HG03097 (cell line): ENCODE data around the gene RERG.
A peak's percentile ranks its signal among the peaks of the same experiment; 100 is the strongest.

Experiments used
- ATAC-seq: cut with Tn5 transposase; IDR thresholded peaks from one replicate; pipeline ENCODE4 v1.9.1; 2021; ENCODE audit not compliant: unreplicated experiment, low FRiP score

RERG gene, protein sequence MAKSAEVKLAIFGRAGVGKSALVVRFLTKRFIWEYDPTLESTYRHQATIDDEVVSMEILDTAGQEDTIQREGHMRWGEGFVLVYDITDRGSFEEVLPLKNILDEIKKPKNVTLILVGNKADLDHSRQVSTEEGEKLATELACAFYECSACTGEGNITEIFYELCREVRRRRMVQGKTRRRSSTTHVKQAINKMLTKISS

DNA sequence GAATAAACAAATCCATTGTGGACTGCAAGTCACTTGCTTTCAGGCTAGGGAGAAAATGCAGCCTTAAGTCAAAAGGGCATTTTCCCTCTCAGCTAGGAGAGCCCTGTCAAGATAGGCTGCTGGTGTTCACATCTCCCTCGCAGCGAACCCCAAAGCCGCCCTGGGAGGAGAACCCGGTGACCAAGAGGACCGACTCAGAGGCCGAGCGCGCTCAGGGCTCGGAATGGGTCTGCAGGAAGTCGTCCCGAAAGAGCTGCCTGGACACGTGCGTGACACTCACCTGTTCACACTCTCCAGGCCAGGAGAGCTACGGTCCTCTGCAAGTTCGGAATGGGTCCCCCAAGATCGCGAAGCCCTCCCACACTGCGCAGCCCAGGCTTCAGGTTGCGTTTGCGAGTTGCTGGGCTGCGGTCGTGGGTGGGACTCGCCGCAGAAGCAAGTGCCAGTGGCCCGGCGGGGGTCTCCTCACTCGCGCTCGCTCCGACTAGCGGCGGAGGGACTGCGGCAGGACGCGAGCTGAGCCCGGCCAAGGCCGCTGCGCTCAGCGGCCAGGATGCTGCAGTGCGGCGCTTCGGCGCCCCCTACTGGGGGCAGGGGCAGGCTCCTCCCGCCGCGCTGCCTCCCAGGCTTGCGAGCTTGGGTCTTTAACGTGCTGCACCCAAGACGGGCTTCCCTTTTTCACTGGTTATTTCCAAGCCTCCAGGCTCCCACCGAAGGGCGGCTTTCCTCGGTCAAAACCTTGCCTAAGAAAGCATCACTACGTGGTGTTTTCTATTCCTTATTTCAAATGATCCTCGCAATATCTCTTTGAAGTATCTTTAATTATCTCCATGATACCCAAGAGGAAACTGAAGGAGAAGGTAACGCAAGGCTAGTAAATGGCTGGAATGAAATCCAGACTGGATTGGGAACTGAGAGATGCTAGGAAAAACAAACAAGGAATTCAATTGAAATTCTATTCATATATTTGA, at the start of gene RERG:
Gene RERG, minus strand, starts transcription at position 503 of the 971 bp plus-strand sequence. CDS start 3,928 bp downstream, outside the sequence.
- ATAC-seq: peak; percentile 87

DNA sequence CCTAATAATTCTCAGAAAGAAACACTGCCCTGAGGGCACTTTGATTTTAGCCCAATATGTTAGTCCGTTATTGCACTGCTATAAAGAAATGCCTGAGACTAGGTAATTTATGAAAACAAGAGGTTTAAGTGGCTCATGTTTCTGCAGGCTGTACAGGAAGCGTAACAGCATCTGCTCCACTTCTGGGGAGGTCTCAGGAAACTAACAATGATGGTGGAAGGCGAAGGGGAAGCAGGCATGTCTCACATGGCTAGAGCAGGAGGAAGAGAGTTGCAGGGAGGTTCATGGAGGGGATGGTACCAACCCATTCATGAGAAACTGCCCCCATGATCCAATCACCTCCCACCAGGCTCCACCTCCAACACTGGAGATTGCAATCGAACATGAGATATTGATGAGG, 49.4 kb upstream of the RERG start:
- ATAC-seq: no peak

DNA sequence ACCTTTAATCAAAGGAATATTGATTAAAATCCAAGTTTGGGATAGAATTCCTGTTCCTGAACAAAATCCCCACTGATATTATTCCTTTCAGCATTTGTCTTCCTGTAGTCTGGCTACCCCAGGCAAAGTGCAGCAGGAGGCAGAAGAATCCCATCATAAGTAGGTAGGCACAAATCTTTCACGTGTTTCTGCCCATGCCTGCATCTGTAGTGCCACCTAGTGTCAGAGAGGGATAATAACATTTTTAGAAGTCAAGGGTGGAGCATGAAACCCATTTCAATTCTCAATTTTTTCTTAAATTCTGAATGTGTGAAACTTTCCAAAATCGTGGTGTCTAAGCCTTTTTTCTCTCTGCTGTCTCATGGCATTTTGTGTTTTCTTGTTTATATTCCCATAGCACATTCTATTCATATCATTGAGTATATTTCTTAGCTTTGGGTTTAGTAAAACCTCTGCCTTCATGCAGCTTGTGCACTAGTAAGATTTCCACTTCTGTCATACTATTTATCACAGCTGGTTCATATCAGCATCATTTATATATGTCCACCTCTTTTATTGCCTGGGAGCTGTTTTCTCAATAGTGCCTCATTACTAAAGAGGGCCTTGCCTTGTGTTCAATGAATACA, 47.8 kb upstream of the RERG start:
- peak; percentile 58 for ATAC-seq

DNA sequence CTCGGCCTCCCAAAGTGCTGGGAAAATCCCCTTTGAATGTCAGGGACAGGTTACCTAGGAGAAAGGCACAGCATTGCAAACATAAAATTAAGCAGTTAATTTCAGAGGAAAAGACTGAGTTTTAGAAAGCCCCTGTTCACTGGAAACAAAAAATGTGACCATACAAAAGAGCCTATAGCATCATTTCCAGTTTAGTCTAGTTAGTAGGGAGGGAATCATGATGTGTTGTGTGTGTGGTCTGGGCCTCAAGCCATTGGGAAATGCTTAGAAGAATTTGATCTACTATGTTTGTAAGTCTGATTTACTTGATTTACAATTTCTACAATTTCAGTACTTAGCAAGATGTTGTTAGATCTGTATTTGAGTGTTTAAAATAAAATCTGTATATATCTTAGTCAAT, 47.1 kb upstream of the RERG start:
- no peak for ATAC-seq

- no peak for ATAC-seq
Measured at GRCh38 chr12:15265875-15266274, 44.7 kb upstream of the RERG start.

GRCh38 chr12:15256761-15257160, 35.5 kb upstream of the RERG start:
- no peak for ATAC-seq

- ATAC-seq: no peak
Measured at GRCh38 chr12:15253990-15254389, 32.8 kb upstream of the RERG start.

- no peak for ATAC-seq
Measured at GRCh38 chr12:15244926-15245325, 23.7 kb upstream of the RERG start.

- no peak for ATAC-seq
Measured at GRCh38 chr12:15244341-15244740, 23.1 kb upstream of the RERG start.

GRCh38 chr12:15243102-15243501, 21.9 kb upstream of the RERG start:
- ATAC-seq: no peak

DNA sequence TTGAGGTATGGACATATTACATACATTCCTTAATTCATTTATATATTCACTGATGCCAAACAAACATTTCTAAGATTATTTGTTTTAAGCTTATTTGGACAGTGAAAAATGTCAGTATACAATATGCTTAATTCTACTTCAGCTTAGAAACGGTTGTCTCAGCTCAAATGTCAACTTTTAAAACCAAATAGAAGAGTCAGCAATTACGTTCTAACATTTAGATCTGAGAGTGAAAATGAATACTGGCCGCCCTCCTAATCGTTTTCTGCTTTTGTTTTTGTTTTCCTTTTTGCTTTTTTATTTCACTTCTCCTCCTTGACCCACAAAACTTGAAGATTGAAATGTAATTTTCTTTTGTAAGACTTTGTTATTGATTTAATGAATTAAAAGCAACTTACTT, 19.7 kb upstream of the RERG start:
- ATAC-seq: no peak

DNA sequence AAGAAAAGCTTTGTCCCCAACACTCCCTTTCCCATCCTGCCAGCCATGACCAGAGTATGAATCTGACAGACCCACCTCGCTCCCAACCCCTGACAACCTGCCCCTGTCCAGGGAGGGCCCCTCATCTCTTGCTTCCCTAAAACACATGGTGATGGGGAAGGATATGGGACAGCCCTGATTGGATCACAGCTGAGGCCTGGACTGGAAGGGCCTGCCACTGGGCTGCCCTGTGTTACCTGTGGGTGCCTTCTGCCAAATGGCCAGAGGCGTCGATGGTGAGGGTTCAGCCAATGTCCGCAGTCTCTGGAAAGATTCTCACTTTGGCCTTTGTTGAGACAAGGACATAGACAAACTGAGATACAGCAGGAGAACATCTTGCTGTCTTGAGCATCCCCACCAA, 13.3 kb upstream of the RERG start:
- no peak for ATAC-seq

GRCh38 chr12:15234011-15234410, 12.8 kb upstream of the RERG start:
- no peak for ATAC-seq

DNA sequence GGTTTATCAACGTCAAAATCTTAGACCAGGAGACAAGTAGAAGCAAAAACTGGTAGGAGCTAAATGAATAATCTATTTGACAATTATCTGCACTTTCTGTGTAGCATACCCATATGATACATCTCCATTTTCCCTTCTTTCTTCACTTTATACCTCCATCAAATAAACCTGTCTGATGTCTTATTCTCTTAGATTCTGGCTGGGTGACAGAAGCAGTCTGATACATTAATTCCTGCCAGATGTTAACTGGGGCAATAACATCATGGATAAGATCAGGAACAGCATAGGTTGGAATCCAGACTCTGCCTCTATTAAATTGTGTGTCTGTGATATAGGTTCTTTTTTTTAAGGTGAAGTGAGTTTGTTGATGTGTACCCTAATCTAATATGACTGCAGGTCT, 11.7 kb upstream of the RERG start:
- no peak for ATAC-seq

DNA sequence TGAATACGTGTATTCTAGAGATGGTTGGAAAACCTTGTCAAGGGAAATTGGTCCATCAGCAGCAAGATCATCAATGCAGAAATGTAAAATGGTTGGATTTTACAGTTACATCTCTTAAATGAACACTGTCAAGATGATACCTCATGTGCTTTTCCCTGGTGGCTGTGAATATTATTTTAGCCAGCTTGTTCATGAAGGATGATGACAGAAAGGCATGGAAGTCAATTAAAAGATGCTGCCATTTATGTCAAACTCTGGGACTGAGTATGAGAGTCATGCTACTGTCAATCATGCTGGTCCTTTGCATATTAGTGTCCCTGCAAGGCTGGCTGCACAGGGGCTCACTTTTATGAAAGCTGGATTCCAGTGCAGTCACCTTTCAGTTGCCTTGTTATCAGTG, 10.3 kb upstream of the RERG start:
- no peak for ATAC-seq

- no peak for ATAC-seq
Measured at GRCh38 chr12:15230751-15231150, 9.5 kb upstream of the RERG start.

- ATAC-seq: no peak
Measured at GRCh38 chr12:15230137-15230536, 8.9 kb upstream of the RERG start.

- no peak for ATAC-seq
Measured at GRCh38 chr12:15227004-15227679, 5.9 kb upstream of the RERG start.

GRCh38 chr12:15225863-15226218, 4.6 kb upstream of the RERG start:
- peak; percentile 81 for ATAC-seq

- no peak for ATAC-seq
Measured at GRCh38 chr12:15225136-15225862, 4.1 kb upstream of the RERG start.
